Suppressor macrophage treated with lipopolysaccharide for 4 hours (primary cell): ENCODE measurements around the gene CTRL.
"Not testable (repeated sequence)": the region's sequence is repeated elsewhere in the genome, so short reads cannot be mapped to it uniquely, and the experiment has no call there.

Source experiments
- DNase-seq: peaks from one replicate; pipeline ENCODE4 v3.0.0-alpha.2; 2020

The CTRL gene

GRCh38 chr16:67940446-67941089 is 8.9 kb upstream of the CTRL start:
- no peak for DNase-seq

GRCh38 chr16:67939507-67940445 is 8.1 kb upstream of the CTRL start:
- no peak for DNase-seq

- not testable (repeated sequence) for DNase-seq
Measured at GRCh38 chr16:67937713-67938112, 6.1 kb upstream of the CTRL start.

GRCh38 chr16:67936880-67937605 is 5.4 kb upstream of the CTRL start:
- peak; percentile 96 for DNase-seq

- no peak for DNase-seq
Measured at GRCh38 chr16:67936124-67936879, 4.6 kb upstream of the CTRL start, which contains the start of gene PSMB10. Gene PSMB10 (minus strand): TSS chr16:67936850. CDS start chr16:67936749, 101 bp downstream.

- DNase-seq = peak; percentile 90
Measured at GRCh38 chr16:67935402-67936123, 3.9 kb upstream of the CTRL start.

GRCh38 chr16:67935101-67935401 is 3.4 kb upstream of the CTRL start:
- DNase-seq = no peak

- DNase-seq = no peak
Measured at GRCh38 chr16:67934306-67935100, 2.8 kb upstream of the CTRL start.

GRCh38 chr16:67933805-67934204 is 2.1 kb upstream of the CTRL start:
- DNase-seq = no peak

- DNase-seq = no peak
Measured at GRCh38 chr16:67932462-67932840, 789 bp upstream of the CTRL start.

- no peak for DNase-seq
Measured at GRCh38 chr16:67930678-67931211, 917 bp downstream of the CTRL start.

GRCh38 chr16:67930191-67930590 is 1.5 kb downstream of the CTRL start:
- no peak for DNase-seq

- peak; percentile 63 for DNase-seq
Measured at GRCh38 chr16:67928561-67929364, 2.9 kb downstream of the CTRL start.

GRCh38 chr16:67928147-67928546 is 3.5 kb downstream of the CTRL start:
- DNase-seq = no peak

GRCh38 chr16:67927131-67927941 is 4.3 kb downstream of the CTRL start:
- no peak for DNase-seq

- DNase-seq = no peak
Measured at GRCh38 chr16:67926181-67926750, 5.4 kb downstream of the CTRL start.

- no peak for DNase-seq
Measured at GRCh38 chr16:67924140-67924906, 7.3 kb downstream of the CTRL start.
